Measurements from ENCODE around the gene FGFR3.

Gene FGFR3

DNA sequence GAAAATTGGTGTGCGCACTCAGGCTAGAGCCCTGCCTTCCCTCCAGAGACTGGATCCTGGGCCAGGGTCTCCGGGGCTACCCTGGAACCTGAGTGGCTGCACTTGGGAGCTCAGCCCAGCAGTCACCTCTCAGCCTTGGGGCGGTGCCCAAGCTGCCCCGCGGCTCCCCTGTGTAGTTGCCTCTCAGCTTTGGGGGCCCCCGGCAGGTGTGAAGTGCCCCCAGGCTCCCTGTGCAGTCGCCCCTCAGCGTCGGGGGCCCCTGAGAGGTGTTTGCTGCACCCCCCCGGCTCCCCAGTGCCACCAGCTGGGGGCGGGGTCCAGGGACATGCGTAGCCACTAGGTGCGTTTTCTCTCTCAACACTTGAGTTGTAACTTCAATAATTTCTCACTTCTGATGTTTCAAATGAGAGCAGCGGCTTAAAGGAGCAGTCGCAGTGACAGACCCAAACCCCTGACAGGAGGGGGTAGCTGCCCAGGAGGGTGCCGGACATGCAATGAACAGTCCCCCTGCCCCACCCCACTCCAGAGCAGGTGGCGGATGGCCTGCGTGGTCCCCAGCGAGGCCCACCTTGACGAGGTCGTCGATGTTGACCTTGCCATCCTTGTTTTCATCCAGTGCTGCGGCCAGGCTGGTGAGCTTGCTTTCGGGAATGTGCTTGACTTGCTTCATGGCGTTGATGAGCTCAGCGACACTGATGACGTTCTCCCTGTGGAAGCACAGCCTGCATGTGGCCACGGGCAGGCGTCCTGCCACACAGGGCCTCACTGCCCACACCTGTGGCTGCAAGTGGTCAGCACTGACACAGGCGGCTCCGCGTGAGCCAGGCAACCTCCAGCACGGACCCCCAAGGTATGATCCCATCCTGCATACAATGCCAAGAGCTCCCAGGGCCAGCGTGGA lies 22.3 kb downstream of the FGFR3 start:
- Histone ChIP-seq H3K9me3 (no peaks in the 10 kb centered on the region), H3K27me3 (no peaks in the 10 kb centered on the region), H3K36me3 (peaks cover 58 to 86% (median 73%) of the 10 kb centered on the region in 3 donors), H3K27ac (no peak overlapping the region), H3K4me3 (no peak overlapping the region), H3K4me1 (no peaks in the 10 kb centered on the region)
- TF ChIP-seq CTCF (IDR thresholded peaks at IDR 0.05), result no peak
- intact Hi-C loops (cut with DNase I; ENCODE audit: low total_unique reads), result no loop called here
- DNase-seq, result no peak

DNA sequence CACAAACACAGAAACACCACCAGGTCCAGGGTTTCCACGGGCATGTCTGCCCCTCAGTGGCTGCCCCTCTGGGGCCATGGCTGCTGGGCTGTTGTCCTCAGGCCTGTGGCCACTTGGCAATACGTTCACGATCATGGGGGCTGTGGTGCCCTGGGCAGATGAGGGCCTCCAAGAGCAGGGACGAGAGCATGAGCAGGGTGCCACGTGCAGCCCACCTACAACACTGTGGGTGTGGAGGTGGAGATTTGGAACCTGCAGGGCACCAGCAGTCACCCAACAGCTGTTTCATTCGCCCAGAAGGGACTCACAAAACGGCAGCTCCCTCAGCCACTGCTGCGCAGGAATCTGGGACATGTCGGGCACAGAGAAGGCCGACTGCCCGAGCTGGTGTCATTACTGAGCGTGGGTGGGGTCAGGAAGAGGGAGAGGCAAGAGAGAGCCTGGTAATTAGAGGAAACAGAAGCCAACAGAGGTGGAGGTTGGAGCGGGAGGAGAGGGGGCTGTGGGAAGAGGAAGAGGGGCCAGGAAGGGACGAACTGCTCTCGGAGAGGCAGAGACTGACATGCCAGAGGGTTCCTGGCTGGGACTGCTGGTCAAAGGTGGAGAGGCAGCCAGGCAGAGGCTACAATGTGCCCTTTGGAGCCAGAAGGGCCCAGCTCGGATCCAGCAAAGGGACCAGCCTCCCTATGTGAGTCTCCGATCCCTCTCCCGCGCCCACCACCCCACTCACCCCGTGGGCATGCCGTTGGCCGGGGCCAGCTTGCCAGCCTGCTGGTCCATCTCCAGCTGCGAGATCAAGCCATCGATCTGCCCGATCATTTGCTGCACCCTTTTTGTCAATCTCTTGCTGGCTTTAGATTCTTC lies 23.1 kb downstream of the FGFR3 start:
- DNase-seq, result no peak
- intact Hi-C loops (cut with DNase I; ENCODE audit: low total_unique reads), result no loop called here

DNA sequence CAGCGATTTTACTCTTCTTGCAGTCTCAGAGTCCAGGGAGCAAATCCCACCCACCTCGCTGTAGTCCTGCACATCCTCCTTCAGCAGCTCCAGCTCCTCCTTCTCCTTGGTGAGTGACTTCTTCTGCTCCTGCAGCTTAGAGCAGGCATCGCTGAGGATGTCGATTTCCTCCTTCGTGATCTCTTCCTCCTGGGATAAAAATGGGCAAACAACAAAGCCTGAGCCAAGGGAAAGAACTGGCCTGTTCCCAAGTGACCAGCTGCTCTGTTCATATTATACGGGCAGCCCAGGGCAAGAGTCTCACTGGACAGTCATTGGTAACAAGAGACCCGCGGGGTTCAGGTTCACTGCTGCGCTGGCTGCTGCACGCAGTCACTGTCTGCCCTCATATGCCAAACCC lies 26.2 kb downstream of the FGFR3 start:
- H3K9me3 ChIP-seq, result no peaks in the 10 kb centered on the region
- intact Hi-C loops (cut with DNase I; ENCODE audit: low total_unique reads), result no loop called here
- H3K4me3 ChIP-seq, result no peak overlapping the region
- H3K36me3 ChIP-seq, result peaks cover 83 to 100% (median 93%) of the 10 kb centered on the region in 3 donors
- H3K27me3 ChIP-seq, result no peaks in the 10 kb centered on the region
- no peaks in the 10 kb centered on the region for H3K4me1 ChIP-seq
- TF ChIP-seq CTCF (IDR thresholded peaks at IDR 0.05), result no peak
- no peak overlapping the region for H3K27ac ChIP-seq
- DNase-seq, result no peak

More for the DNA sequence above, 23.1 kb downstream of the FGFR3 start:
- Histone ChIP-seq H3K4me1 (no peaks in the 10 kb centered on the region), H3K4me3 (no peak overlapping the region), H3K9me3 (no peaks in the 10 kb centered on the region), H3K36me3 (peaks cover 58 to 95% (median 76%) of the 10 kb centered on the region in 3 donors), H3K27me3 (no peaks in the 10 kb centered on the region), H3K27ac (no peak overlapping the region)
- TF ChIP-seq CTCF (IDR thresholded peaks at IDR 0.05), result no peak

DNA sequence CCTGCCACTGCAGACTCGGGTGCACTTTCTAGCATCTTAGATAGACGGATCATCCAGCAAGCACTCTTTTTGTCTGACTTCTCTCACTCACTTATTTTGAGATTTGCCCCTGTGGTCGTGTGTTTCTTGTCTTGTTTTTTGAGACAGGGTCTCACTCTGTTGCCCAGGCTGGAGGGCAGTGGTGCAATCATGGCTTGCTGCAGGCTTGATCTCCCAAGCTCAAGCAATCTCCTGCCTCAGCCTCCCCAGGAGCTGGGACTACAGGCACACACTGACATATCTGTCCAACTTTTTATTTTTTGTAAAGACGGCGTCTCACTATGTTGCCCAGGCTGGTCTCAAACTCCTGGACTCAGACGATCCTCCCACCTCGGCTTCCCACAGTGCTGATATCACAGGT lies 26.7 kb downstream of the FGFR3 start:
- H3K27ac ChIP-seq, result no peak overlapping the region
- no peak for TF ChIP-seq CTCF (IDR thresholded peaks at IDR 0.05)
- intact Hi-C loops (cut with DNase I; ENCODE audit: low total_unique reads), result no loop called here

DNA sequence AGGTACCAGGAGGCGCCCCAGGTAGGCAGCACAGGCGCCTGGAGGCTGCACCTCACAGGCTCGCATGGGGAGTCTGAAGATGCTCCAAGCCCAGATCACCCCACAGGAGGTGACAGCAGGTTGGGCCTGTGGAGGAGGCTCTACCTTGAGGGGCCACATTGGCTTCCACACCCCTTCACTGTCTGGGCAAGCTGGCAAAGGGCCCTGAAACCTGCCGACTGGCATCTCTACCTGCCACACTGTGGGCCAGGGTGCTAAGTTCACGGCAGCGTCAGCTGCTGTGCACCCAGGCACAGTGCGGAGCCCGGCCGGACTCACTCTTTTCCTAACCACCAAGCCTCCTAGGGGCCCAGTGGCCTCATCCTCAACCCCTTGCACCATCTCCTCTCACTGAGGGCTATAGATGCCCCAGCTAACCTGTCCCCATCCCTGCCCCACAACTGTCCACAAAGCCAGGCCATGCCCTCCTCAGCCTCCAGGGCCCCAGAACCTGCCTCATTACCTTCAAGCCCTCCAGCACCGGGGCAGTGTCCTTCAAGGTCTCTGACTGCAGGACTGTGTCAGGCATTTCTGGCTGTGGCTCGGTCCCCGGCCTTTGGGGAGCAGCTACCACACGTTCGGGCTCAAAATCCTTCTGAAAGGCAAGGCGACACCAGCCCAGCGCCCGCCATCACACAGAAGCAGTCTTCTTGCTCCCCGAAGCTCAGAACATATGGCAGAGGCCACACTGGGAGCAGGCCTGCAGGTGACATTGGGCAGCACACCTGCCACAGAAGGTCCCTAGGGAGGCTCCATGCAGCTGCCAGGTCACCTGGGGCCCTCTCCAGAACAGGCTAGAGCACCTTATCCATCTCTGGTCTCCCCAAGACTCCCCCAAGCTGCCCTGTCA lies 28.8 kb downstream of the FGFR3 start:
- H3K4me1 ChIP-seq, result no peaks in the 10 kb centered on the region
- H3K27me3 ChIP-seq, result no peaks in the 10 kb centered on the region
- intact Hi-C loops (cut with DNase I; ENCODE audit: low total_unique reads), result no loop called here
- peaks cover 70 to 100% (median 91%) of the 10 kb centered on the region in 3 donors for H3K36me3 ChIP-seq
- no peak overlapping the region for H3K4me3 ChIP-seq
- no peak overlapping the region for H3K27ac ChIP-seq
- TF ChIP-seq CTCF (IDR thresholded peaks at IDR 0.05), result no peak
- H3K9me3 ChIP-seq, result no peaks in the 10 kb centered on the region
- DNase-seq, result no peak

More for the DNA sequence above, 26.7 kb downstream of the FGFR3 start:
- no peak for DNase-seq
- no peaks in the 10 kb centered on the region for H3K4me1 ChIP-seq
- no peak overlapping the region for H3K4me3 ChIP-seq
- H3K36me3 ChIP-seq, result peaks cover 83 to 100% (median 93%) of the 10 kb centered on the region in 3 donors
- H3K9me3 ChIP-seq, result no peaks in the 10 kb centered on the region
- no peaks in the 10 kb centered on the region for H3K27me3 ChIP-seq

Data from tibial artery (tissue), 4 donors.